ENCODE data around the gene MTA3. TPM values are rescaled to one million over a fixed set of nuclear protein-coding genes. Genes with fewer than 3 reads are reported as not detected.

Gene MTA3
- total RNA-seq, 2 experiments from 2014 or later = 27.0 to 30.9 TPM

DNA sequence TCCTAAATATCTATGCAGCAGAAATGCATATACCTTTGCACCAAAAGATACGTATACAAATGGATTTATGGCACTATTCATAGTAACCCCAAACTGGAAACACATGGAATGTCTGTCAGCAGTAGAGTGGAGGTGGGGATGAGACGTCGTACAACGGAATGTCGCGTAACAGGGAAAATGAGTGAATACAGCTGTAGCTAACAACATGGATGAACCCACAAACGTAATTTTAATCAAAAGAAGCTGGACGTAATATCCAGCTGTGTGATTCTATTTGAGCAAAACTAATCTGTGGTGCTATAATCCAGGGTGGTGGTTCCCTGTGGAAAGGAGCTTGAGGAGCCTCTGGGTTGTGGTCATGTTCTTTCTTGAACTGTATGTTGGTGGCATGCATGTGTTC is 89.9 kb downstream of the MTA3 start:
- H3K4me3 ChIP-seq (ENCODE audit: low read length) = no peak overlapping the region
- TF ChIP-seq CTCF (IDR thresholded peaks at IDR 0.05) = no peak
- intact Hi-C loops (cut with DNase I, micrococcal nuclease) = no loop called here

GRCh38 chr2:42659609-42660008 is 91.2 kb downstream of the MTA3 start:
- H3K36me3 Mint-ChIP-seq (ENCODE audit: low read depth) = peaks cover 17% of the 10 kb centered on the region
- peaks cover 10% of the 10 kb centered on the region for H3K4me1 ChIP-seq (ENCODE audit: insufficient read depth, low read length)
- TF ChIP-seq CTCF (IDR thresholded peaks at IDR 0.05) = no peak
- peaks cover 3% of the 10 kb centered on the region for H3K36me3 ChIP-seq (ENCODE audit: insufficient read depth, low read length)
- peaks cover 41% of the 10 kb centered on the region for H3K4me1 Mint-ChIP-seq (ENCODE audit: low read depth)
- DNase-seq (no peak), ATAC-seq (ENCODE audit: poor library complexity) (no peak)
- intact Hi-C loops (cut with DNase I, micrococcal nuclease) = loop anchor here (5.0 kb wide), 3 partner anchors 92 to 792 kb away; partner anchors contain the start of genes MTA3 (in 2 of the 2) and COX7A2L (in 1 of the 2)
- H3K4me3 Mint-ChIP-seq = no peak overlapping the region
- H3K27me3 ChIP-seq (ENCODE audit: control insufficient read depth in 1 of 2, insufficient read depth in 2 of 2, low read length in 2 of 2) = no peaks in the 10 kb centered on the region
- H3K4me3 ChIP-seq (ENCODE audit: low read length) = no peak overlapping the region
- H3K27me3 Mint-ChIP-seq = no peaks in the 10 kb centered on the region
- no peak overlapping the region for H3K27ac Mint-ChIP-seq
- H3K9me3 Mint-ChIP-seq = no peaks in the 10 kb centered on the region
- H3K27ac ChIP-seq (ENCODE audit: low read depth in 1 of 2, low read length in 2 of 2) = no peak overlapping the region
- ChIA-PET POLR2A (interaction anchor here (0.5 kb wide), 1 partner anchor 13 kb away, joined by 3 read pairs; no protein-coding TSS in a partner anchor), CTCF (no interaction called here)
- H3K9me3 ChIP-seq (ENCODE audit: control insufficient read depth in 1 of 2, insufficient read depth in 1 of 2, low read length in 2 of 2) = no peaks in the 10 kb centered on the region

More for the DNA sequence above, 89.9 kb downstream of the MTA3 start:
- Mint-ChIP-seq H3K4me3 (no peak overlapping the region), H3K27ac (no peak overlapping the region), H3K36me3 (ENCODE audit: low read depth) (peaks cover 17% of the 10 kb centered on the region), H3K9me3 (no peaks in the 10 kb centered on the region), H3K4me1 (ENCODE audit: low read depth) (peaks cover 45% of the 10 kb centered on the region), H3K27me3 (no peaks in the 10 kb centered on the region)
- DNase-seq = no peak
- Histone ChIP-seq H3K27ac (ENCODE audit: low read depth in 1 of 2, low read length in 2 of 2) (no peak overlapping the region), H3K27me3 (ENCODE audit: control insufficient read depth in 1 of 2, insufficient read depth in 2 of 2, low read length in 2 of 2) (no peaks in the 10 kb centered on the region), H3K36me3 (ENCODE audit: insufficient read depth, low read length) (peaks cover 3% of the 10 kb centered on the region), H3K4me1 (ENCODE audit: insufficient read depth, low read length) (peaks cover 13% of the 10 kb centered on the region), H3K9me3 (ENCODE audit: control insufficient read depth in 1 of 2, insufficient read depth in 1 of 2, low read length in 2 of 2) (no peaks in the 10 kb centered on the region)
- ChIA-PET CTCF (no interaction called here), POLR2A (interaction anchor here (0.6 to 0.9 kb wide), 3 partner anchors 146 to 157 kb away, joined by 3 to 4 read pairs (median 4); no protein-coding TSS in a partner anchor)
- no peak for ATAC-seq (ENCODE audit: poor library complexity)

DNA sequence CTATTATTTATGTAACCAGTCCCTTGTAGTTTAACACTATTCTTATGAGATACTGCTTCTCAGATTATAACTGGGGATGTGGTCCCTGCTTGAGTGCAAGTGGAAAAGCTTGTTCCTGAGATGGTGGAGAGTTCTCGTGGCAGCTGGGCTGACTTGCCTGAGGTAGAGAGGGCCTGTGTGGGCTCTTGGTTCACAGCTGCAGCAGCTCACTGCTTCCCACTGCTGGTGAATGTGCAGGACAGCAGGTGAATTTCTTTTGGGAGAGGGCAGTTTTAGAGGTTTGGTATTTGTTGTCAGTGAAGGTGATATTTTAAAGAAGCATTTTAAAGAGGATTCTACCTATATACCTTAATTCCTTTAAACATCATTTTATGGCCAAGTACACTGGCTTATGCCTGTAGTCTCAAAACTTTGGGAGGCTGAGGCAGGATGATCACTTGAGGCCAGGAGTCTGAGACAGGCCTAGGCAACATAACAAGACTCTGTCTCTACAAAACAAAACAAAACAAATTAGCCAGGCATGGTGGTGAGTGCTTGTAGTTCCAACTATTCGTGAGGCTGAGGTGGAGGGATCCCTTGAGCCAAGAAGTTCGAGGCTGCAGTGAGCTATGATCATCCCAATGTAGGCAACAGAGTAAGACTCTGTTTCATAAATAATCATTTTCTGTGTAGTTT is 94.8 kb downstream of the MTA3 start:
- peak; percentile 92 for TF ChIP-seq CTCF (IDR thresholded peaks at IDR 0.05)
- Histone ChIP-seq H3K27me3 (ENCODE audit: control insufficient read depth in 1 of 2, insufficient read depth in 2 of 2, low read length in 2 of 2) (no peaks in the 10 kb centered on the region), H3K9me3 (ENCODE audit: control insufficient read depth in 1 of 2, insufficient read depth in 1 of 2, low read length in 2 of 2) (no peaks in the 10 kb centered on the region), H3K4me1 (ENCODE audit: insufficient read depth, low read length) (peaks cover 8% of the 10 kb centered on the region), H3K36me3 (ENCODE audit: insufficient read depth, low read length) (peaks cover 2% of the 10 kb centered on the region), H3K27ac (ENCODE audit: low read depth in 1 of 2, low read length in 2 of 2) (no peak overlapping the region), H3K4me3 (ENCODE audit: low read length) (no peak overlapping the region)
- peak; percentile 29 to 84 (median 60) for DNase-seq
- peaks cover 21% of the 10 kb centered on the region for H3K4me1 Mint-ChIP-seq (ENCODE audit: low read depth)
- H3K36me3 Mint-ChIP-seq (ENCODE audit: low read depth) = peaks cover 25% of the 10 kb centered on the region
- H3K27me3 Mint-ChIP-seq = no peaks in the 10 kb centered on the region
- ChIA-PET CTCF (interaction anchor here (0.6 to 2.3 kb wide), 9 partner anchors 9 to 794 kb away, joined by 3 to 8 read pairs (median 4); partner anchors contain the start of gene KCNG3), POLR2A (interaction anchor here (0.9 to 1.8 kb wide), 8 partner anchors 9 to 301 kb away, joined by 3 to 8 read pairs (median 4); partner anchors contain the start of gene KCNG3)
- peak; percentile 97 for ATAC-seq (ENCODE audit: poor library complexity)
- no peak overlapping the region for H3K4me3 Mint-ChIP-seq
- intact Hi-C loops (cut with DNase I, micrococcal nuclease) = loop anchor here (1.0 to 5.0 kb wide), 6 partner anchors 96 to 796 kb away; partner anchors contain the start of genes MTA3 (in 2 of the 2) and COX7A2L (in 1 of the 2)
- no peaks in the 10 kb centered on the region for H3K9me3 Mint-ChIP-seq
- peak overlapping the region; percentile 79 for H3K27ac Mint-ChIP-seq
